HT-29 (cell line): ENCODE results near the gene SORCS2. TPM values are rescaled to one million over a fixed set of nuclear protein-coding genes. Genes with fewer than 3 reads are reported as not detected.

Experiments
- DNase-seq: peaks from one replicate; pipeline ENCODE4 v3.0.0-alpha.2; 2015; ENCODE audit warnings: low spot score
- total RNA-seq: library from RNA; depleted of rRNA; stranded (reverse); fragments of >200 nt; shearing (Covaris generic); gene quantifications from 2 replicates; pipeline ENCODE4 v1.2.3, GENCODE V29; 2014

The SORCS2 gene
- total RNA-seq, 1 experiment from 2014 or later: not detected

DNA sequence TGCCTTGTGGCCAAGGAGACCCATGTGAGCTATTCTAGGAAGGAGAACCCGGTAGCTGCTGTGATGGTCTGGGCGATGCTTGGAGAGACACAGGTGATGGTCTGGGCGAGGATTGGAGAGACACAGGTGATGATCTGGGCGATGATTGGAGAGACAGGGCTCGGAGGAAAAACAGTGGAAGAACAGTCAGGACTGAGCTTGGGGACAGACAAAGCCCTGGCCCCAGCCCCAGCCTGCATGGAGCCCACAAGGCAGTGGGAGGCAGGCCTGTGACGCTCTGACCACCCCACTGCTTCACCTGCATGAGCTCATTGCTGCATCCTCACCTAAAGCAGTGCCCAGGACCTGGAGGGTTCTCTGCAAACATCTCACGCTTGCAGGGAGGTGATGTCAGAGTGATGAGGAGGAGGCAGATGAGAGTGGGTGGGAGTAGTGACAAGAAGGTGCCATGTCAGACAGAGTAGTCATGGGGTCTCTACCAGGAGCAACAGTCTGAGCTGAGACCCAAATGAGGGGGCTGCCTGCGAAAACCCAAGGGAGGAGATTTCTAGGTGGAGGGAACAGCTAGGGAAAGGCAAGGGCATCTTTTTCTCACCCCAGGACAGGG lies 278.3 kb downstream of the SORCS2 start:
- DNase-seq: no peak

- DNase-seq: no peak
These were observed 280.2 kb downstream of the SORCS2 start for GRCh38 chr4:7472442-7473013.

- no peak for DNase-seq
These were observed 280.7 kb downstream of the SORCS2 start for GRCh38 chr4:7473081-7473480.

GRCh38 chr4:7474320-7474719 lies 282.0 kb downstream of the SORCS2 start:
- no peak for DNase-seq

GRCh38 chr4:7475207-7475606 lies 282.9 kb downstream of the SORCS2 start:
- DNase-seq: no peak

GRCh38 chr4:7476820-7477219 lies 284.5 kb downstream of the SORCS2 start:
- no peak for DNase-seq

DNA sequence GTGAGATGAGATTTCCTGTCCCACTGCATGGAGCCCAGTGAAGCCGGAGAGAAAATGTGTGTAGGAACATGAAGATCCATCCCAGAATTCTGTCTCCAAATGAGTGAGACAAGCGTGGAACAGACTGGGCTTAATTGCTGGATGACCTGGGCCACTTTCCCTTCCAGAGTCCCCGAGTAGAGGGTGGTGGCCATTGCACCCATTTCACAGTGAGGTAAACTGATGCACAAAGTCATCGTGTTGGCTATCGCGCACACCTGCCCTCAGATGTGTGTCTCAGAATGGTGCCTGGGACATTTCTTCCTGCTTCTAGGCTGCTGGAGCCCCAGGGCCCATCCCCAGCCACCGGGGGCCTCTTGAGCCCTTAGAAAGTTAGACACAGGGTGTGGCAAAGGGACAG lies 285.4 kb downstream of the SORCS2 start:
- no peak for DNase-seq

DNA sequence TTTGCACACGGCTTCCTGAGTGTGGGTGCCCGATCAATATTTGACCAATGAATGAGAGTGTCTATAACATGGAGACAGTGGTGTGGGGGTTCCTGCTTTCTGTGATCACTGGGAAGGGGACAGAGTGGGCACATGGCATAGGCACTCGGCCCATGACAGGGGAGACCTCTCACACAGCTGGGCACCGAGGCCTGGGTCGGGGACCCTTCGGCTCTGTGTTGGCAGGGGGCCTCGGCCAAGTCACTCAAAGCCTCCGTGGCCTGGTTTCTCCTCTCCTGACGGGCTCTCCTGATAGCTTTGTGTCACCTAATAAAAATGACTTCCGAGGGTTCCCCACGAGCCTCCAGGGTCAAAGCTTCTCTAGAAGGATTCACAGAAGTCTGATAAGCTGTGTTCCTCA lies 286.3 kb downstream of the SORCS2 start:
- no peak for DNase-seq

- DNase-seq: no peak
These were observed 288.1 kb downstream of the SORCS2 start for GRCh38 chr4:7480423-7480822.

- DNase-seq: no peak
These were observed 288.9 kb downstream of the SORCS2 start for GRCh38 chr4:7481227-7481626.

- DNase-seq: no peak
These were observed 292.8 kb downstream of the SORCS2 start for GRCh38 chr4:7485096-7485495.

DNA sequence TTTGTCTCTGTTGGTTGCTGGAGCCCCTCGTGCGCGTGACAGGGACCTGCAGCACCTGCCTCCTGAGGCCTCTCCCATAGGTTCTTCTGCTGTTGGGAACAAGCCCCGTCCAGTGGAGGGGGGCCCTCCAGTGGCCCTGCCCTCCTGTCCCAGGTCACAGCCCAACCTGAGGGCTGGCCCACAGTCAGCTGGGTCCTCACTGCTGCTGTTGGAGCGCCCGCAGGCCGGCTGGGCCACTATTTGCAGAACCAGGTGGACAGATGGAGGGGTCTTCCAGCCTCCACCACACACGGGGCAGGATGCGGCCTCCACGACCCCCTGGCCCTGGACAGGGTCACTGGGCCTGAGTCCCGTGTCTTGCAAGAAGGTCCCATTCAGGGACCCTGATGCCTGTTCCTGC lies 293.8 kb downstream of the SORCS2 start:
- no peak for DNase-seq

DNA sequence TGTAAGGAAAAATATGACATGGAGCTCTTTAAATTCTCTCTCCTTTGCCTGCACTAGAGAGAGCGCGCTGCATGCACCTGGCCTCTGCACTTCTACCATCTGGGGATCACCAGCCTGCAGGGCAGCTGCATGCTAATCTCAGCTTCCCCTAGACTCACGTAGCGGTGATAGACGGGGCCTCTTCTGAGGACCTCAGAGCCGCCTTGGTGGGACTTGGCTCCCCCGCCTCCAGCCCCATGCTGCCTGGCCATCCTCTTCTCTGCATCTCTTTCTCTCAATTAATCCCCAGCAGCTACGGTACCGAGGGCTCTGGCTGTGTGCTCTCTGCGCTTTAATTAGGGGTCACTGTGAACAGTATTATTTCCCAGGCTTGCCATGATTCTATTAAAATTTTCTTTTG lies 295.2 kb downstream of the SORCS2 start:
- no peak for DNase-seq

GRCh38 chr4:7487998-7488671 lies 295.8 kb downstream of the SORCS2 start:
- DNase-seq: no peak

DNA sequence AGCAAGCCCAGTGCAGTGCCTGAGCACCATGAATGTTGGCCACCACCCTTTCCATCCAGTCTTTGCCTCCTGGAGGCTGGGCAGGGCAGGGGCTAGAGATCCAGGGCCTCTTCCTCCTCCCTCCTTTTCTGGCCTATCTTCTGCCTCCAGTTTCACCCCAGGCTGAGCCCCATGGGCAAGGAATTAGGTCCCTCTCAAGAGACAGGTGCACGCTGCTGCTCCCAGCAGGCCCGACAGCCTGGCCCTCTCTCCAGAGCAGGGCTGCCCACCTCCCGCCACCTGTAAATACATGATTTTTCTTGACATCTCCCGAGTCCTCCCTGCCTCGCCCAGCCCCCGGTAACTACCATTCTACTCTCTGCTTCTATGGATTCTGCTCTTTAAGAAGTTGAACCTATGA lies 299.6 kb downstream of the SORCS2 start:
- DNase-seq: no peak

DNA sequence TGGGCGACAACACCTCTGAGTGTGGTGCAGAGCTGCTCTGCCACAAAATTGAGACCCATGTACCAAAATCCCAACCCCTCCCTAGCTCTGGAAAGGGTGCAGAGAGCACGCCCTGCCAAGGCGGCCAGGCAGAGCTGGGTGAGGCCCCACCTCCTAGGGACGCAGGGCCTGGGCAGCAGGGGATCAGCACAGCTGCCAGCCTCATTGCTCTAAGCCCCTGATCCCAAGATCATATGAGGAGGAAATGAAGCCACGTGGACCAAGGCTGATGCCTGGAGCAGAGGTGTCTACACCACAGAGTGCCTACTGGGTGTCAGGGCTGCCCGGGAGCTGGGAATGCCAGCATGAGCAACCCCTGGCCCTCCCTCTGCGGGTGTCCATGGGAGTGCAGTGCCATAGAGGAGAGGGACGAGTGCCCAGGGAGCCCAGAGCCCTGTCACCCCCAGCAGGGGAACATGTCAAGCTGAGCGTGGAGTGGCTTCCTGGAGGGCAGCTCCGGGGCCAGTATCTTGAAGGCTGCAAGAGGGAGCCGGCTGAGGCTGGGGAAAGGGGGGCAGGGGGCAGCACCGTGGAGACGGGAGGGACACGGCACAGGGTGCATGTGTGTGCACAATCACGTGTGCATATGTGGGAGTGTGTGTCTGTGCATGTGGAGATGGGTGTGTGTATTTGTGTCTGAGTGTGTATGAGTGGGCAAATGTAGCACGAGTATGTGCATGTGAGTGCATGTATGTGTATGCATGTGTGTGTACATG lies 306.3 kb downstream of the SORCS2 start:
- DNase-seq: no peak

DNA sequence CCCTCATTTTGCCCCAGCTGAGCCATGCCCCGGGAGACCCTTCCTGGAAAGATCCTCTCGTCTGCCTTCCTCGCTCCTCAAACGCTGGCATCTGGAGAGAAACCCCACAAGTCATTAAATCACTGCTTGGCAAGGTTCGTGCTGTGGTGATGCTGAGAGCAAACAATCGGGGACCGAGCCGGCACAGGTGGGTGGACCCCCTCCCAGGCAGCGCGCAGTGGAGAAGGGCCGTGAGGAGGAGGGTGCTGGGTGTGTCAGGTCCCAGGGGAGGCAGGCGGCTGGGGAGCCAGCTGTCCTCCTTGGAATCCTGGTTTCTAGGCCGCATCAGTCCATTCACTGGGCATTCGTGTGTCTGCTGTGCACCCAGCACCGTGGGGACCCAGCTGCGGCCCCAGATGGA lies 307.3 kb downstream of the SORCS2 start:
- no peak for DNase-seq

- no peak for DNase-seq
These were observed 308.1 kb downstream of the SORCS2 start for GRCh38 chr4:7500404-7500803.

- DNase-seq: no peak
These were observed 309.0 kb downstream of the SORCS2 start for GRCh38 chr4:7501314-7501713.

DNA sequence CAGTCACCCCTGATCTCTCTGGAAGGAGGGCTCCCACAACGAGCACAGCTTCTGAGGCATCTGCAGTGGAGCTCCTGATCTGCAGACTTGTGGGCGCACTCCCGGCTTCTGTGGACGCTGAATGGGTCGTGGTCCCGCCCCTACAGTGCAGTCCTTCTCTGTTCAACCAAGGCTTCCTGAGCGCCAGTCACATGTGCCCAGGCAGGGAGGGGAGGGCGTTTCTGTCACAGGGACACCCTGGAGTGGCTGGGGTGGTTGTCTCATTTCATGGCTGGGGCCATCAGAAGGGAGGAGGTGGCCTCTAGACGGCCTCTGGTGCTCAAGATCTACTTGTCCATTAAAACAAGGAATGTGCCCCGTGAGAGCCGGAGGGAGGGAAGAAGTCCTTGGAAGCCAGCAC lies 309.5 kb downstream of the SORCS2 start:
- DNase-seq: no peak

- DNase-seq: no peak
These were observed 311.4 kb downstream of the SORCS2 start for GRCh38 chr4:7503559-7504249.
